Activated naive CD4-positive, alpha-beta T cell treated with anti-CD3 and anti-CD28 coated beads, Interleukin-2, amount 50 U/mL, for 24 hours (primary cell): ENCODE measurements around the gene USP10.
A peak's percentile ranks its signal among the peaks of the same experiment; 100 is the strongest.
"Not testable (repeated sequence)": the region's sequence is repeated elsewhere in the genome, so short reads cannot be mapped to it uniquely, and the experiment has no call there.

ENCODE experiments used
- H3K27ac Mint-ChIP-seq: one replicate; pipeline ENCODE4 v1.8.0; 2021; ENCODE audit warnings: mild to moderate bottlenecking, mixed read lengths
- H3K27me3 Mint-ChIP-seq: one replicate; pipeline ENCODE4 v1.8.0; 2021; ENCODE audit warnings: mixed read lengths
- H3K36me3 Mint-ChIP-seq: one replicate; pipeline ENCODE4 v1.8.0; 2021; ENCODE audit warnings: mixed read lengths
- H3K4me1 Mint-ChIP-seq: one replicate; pipeline ENCODE4 v1.8.0; 2021; ENCODE audit warnings: mixed read lengths
- H3K4me3 Mint-ChIP-seq: one replicate; pipeline ENCODE4 v1.8.0; 2021; ENCODE audit warnings: mild to moderate bottlenecking, mixed read lengths
- H3K9me3 Mint-ChIP-seq: one replicate; pipeline ENCODE4 v1.8.0; 2021; ENCODE audit warnings: mixed read lengths

USP10 gene

GRCh38 chr16:84683691-84684591, 15.9 kb upstream of the USP10 start:
- Mint-ChIP-seq H3K4me1 (no peaks in the 10 kb centered on the region), H3K36me3 (no peaks in the 10 kb centered on the region), H3K27ac (no peak overlapping the region), H3K27me3 (no peaks in the 10 kb centered on the region), H3K9me3 (no peaks in the 10 kb centered on the region), H3K4me3 (no peak overlapping the region)

DNA sequence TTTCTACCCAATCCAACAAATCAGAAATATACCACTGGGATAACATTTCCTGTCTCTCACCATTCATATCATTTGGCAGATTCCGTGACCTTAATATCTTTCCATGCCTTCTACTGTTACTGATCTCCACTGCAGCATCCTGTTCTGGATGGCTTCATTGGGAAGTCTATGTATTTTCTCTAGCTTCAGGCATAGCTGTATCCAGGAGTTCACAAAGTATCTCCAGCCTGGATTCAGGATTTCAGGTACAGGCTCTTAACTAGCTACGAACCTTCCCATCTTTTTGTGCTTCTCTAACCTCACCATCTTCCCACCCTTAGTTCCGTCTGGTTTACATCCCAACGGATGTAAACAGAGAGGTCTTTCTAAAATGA, 15.2 kb upstream of the USP10 start:
- no peak overlapping the region for H3K27ac Mint-ChIP-seq
- H3K9me3 Mint-ChIP-seq: no peaks in the 10 kb centered on the region
- no peaks in the 10 kb centered on the region for H3K36me3 Mint-ChIP-seq
- H3K4me3 Mint-ChIP-seq: no peak overlapping the region
- H3K4me1 Mint-ChIP-seq: no peaks in the 10 kb centered on the region
- H3K27me3 Mint-ChIP-seq: no peaks in the 10 kb centered on the region

GRCh38 chr16:84685210-84685609, 14.6 kb upstream of the USP10 start:
- Mint-ChIP-seq H3K36me3 (no peaks in the 10 kb centered on the region), H3K4me3 (no peak overlapping the region), H3K9me3 (no peaks in the 10 kb centered on the region), H3K27ac (no peak overlapping the region), H3K27me3 (no peaks in the 10 kb centered on the region), H3K4me1 (no peaks in the 10 kb centered on the region)

DNA sequence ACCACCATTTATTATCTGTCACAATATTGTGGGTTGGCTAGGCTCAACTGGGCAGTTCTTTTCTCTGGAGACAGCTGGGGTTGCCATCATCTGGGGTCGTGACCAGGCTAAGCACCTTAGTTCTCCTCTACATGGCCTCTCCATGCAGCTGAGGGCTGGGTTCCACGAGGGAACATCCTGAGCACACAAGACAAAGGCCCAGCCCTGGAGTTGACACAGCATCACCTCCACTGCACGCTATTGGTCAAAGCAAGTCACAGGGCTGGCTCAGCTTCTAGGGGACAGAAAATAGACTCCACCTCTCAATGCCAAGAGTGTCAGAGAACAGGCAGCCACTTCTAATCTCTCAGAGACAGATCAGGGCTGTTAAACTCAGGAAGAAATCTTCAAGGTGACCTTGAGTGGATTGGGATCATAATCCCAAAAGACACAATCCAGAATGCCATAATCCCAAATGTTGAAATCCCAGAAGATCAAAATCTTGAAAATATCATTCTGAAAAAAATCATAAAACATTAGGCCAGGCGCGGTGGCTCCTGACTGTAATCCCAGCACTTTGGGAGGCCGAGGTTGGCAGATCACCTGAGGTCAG, 13.0 kb upstream of the USP10 start:
- Mint-ChIP-seq H3K27ac (no peak overlapping the region), H3K27me3 (no peaks in the 10 kb centered on the region), H3K4me3 (no peak overlapping the region), H3K4me1 (no peaks in the 10 kb centered on the region), H3K9me3 (no peaks in the 10 kb centered on the region), H3K36me3 (no peaks in the 10 kb centered on the region)

DNA sequence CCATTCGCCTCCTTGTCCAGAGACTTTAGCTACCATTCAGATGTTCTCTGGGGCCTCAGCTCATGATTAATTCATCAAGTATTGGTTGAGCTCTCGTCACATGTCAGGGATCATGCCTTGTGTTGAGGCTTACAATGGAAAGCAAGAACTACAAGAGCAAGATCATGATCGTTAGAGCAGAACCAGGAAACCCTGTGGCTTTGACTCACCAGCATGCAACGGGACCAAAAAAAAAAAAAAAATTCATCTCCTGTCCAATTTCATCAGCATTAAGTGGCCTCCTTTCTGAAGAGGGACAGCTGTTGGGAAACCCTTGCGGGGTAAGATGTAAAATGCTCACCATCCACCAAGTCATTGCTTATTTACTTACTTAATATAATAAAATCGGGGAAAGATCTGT, 12.1 kb upstream of the USP10 start:
- no peak overlapping the region for H3K4me3 Mint-ChIP-seq
- H3K36me3 Mint-ChIP-seq: no peaks in the 10 kb centered on the region
- no peak overlapping the region for H3K27ac Mint-ChIP-seq
- no peaks in the 10 kb centered on the region for H3K9me3 Mint-ChIP-seq
- no peaks in the 10 kb centered on the region for H3K4me1 Mint-ChIP-seq
- H3K27me3 Mint-ChIP-seq: no peaks in the 10 kb centered on the region

GRCh38 chr16:84688163-84688562, 11.6 kb upstream of the USP10 start:
- not testable (repeated sequence) for H3K27me3 Mint-ChIP-seq, H3K4me3 Mint-ChIP-seq, H3K36me3 Mint-ChIP-seq, H3K4me1 Mint-ChIP-seq, H3K9me3 Mint-ChIP-seq, H3K27ac Mint-ChIP-seq

DNA sequence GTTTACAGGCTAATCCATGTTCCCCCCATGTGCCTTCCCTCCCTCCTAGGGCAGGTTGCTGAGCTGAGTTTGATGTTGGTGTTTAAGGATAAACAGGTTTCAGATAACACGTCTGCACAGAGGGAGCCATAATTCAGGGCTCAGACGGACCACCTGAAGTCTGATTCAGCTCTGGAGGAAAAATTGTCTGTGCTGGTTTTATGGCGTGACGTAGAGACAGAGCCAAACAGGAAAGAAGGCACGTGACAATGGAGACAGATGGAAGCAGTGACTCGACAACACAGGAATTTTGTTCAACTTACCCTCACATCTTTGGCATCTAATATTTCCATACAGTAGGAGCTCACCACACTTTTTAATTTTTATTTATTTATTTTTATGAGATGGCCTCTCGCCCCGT, 10.7 kb upstream of the USP10 start:
- H3K9me3 Mint-ChIP-seq: no peaks in the 10 kb centered on the region
- no peaks in the 10 kb centered on the region for H3K36me3 Mint-ChIP-seq
- no peak overlapping the region for H3K4me3 Mint-ChIP-seq
- H3K27ac Mint-ChIP-seq: no peak overlapping the region
- H3K4me1 Mint-ChIP-seq: no peaks in the 10 kb centered on the region
- no peaks in the 10 kb centered on the region for H3K27me3 Mint-ChIP-seq

- H3K36me3 Mint-ChIP-seq: no peaks in the 10 kb centered on the region
- H3K4me1 Mint-ChIP-seq: no peaks in the 10 kb centered on the region
- no peak overlapping the region for H3K4me3 Mint-ChIP-seq
- peak overlapping the region; percentile 82 for H3K27ac Mint-ChIP-seq
- no peaks in the 10 kb centered on the region for H3K27me3 Mint-ChIP-seq
- H3K9me3 Mint-ChIP-seq: no peaks in the 10 kb centered on the region
Observed at GRCh38 chr16:84690088-84690819, 9.5 kb upstream of the USP10 start.

GRCh38 chr16:84692451-84693214, 7.2 kb upstream of the USP10 start:
- no peaks in the 10 kb centered on the region for H3K36me3 Mint-ChIP-seq
- H3K27ac Mint-ChIP-seq: no peak overlapping the region
- H3K9me3 Mint-ChIP-seq: no peaks in the 10 kb centered on the region
- H3K27me3 Mint-ChIP-seq: no peaks in the 10 kb centered on the region
- H3K4me3 Mint-ChIP-seq: no peak overlapping the region
- no peaks in the 10 kb centered on the region for H3K4me1 Mint-ChIP-seq

DNA sequence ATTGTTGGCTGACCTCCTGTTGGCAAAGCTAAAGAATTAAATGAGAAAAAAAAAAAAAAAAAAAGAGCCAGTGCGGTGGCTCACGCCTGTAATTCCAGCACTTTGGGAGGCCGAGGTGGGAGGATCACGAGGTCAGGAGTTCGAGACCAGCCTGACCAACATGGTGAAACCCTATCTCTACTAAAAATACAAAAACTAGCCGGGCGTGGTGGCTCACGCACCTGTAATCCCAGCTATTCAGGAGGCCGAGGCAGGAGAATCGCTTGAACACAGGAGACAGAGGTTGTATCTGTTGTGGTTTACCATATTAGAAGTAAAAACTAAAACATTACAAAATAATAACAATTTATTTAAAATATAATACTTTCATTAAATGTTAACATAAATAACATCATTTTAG, 5.9 kb upstream of the USP10 start:
- H3K9me3 Mint-ChIP-seq, H3K27ac Mint-ChIP-seq, H3K27me3 Mint-ChIP-seq, H3K36me3 Mint-ChIP-seq, H3K4me1 Mint-ChIP-seq, H3K4me3 Mint-ChIP-seq: not testable (repeated sequence)

- no peak overlapping the region for H3K4me3 Mint-ChIP-seq
Observed at GRCh38 chr16:84694980-84695379, 4.8 kb upstream of the USP10 start.

GRCh38 chr16:84699147-84699711, 571 bp upstream of the USP10 start:
- Mint-ChIP-seq H3K4me1 (peaks cover 27% of the 10 kb centered on the region), H3K4me3 (peak overlapping the region; percentile 83), H3K36me3 (no peaks in the 10 kb centered on the region), H3K9me3 (no peaks in the 10 kb centered on the region), H3K27me3 (no peaks in the 10 kb centered on the region), H3K27ac (peak overlapping the region; percentile 81)

More at GRCh38 chr16:84694980-84695379, 4.8 kb upstream of the USP10 start:
- H3K27ac Mint-ChIP-seq: no peak overlapping the region
- H3K36me3 Mint-ChIP-seq: no peaks in the 10 kb centered on the region
- no peaks in the 10 kb centered on the region for H3K9me3 Mint-ChIP-seq
- H3K27me3 Mint-ChIP-seq: no peaks in the 10 kb centered on the region
- H3K4me1 Mint-ChIP-seq: no peaks in the 10 kb centered on the region

DNA sequence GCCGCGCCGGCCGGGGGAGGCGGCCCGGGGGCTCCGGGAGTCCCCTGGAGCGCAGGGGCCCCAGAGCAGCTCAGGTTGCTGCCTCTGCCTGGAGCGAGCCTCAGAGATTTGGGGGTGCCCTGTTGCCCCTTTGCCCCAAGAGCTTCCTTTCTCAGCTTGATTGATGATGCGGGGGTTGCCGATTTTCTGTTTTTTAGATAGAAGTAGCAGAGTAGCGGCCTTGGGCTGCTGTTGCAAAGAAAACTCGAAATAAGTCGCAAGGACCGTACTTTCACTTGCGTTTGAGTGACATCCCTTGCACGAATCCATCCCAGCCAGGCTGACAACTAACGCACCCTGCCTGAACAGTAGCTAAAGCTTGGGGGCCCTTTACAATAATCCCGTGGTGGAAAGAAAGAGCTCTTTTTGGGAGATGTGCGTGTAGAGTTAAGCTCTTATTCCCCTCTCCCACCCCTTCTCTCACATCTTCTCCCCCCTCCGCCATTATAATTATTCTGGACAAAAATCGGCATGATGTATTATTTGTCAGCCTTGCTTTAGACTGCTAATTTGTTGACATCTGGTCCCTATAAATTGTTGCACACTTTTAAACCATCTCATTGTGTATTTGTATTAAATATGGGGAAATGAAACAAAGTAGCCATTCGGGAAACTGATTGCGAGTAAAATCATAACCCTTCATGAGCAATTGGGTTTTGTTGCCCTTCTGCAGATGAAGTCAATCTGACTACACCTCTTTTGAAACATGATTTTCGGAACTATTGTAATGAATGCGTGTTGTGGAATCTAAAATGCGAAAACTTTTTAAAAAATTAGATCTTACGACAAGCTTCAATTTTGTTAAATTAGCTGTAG, 873 bp downstream of the USP10 start:
- H3K9me3 Mint-ChIP-seq: no peaks in the 10 kb centered on the region
- H3K36me3 Mint-ChIP-seq: no peaks in the 10 kb centered on the region
- H3K27ac Mint-ChIP-seq: peak overlapping the region; percentile 97
- peaks cover 40% of the 10 kb centered on the region for H3K4me1 Mint-ChIP-seq
- H3K27me3 Mint-ChIP-seq: no peaks in the 10 kb centered on the region
- peak overlapping the region; percentile 94 for H3K4me3 Mint-ChIP-seq

DNA sequence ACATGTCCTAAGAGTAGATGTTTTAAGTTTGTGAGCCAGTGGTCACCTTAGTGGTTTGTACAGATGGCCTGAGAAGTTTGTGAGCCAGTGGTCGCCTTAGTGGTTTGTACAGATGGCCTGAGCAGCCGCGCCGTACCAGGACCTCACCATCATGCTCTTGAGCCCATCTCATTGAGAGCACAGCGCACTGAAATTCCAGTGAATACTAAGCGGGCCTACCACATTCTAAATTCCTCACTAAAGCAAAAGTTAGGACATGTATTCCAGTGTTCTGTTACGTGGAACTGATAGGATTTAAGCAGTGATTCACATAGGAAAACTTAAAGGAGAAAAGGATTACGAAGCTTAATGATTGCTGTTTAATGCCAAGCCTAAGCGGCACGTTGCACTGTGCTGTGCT, 3.9 kb downstream of the USP10 start:
- peak overlapping the region; percentile 80 for H3K27ac Mint-ChIP-seq
- no peaks in the 10 kb centered on the region for H3K27me3 Mint-ChIP-seq
- peaks cover 61% of the 10 kb centered on the region for H3K4me1 Mint-ChIP-seq
- H3K4me3 Mint-ChIP-seq: peak overlapping the region; percentile 59
- H3K36me3 Mint-ChIP-seq: no peaks in the 10 kb centered on the region
- no peaks in the 10 kb centered on the region for H3K9me3 Mint-ChIP-seq
